ENCODE results near the gene SIGLEC11. TPM values are rescaled to one million over a fixed set of nuclear protein-coding genes. Genes with fewer than 3 reads are reported as not detected.
A peak's percentile ranks its signal among the peaks of the same experiment; 100 is the strongest.
"Not testable (repeated sequence)": the region's sequence is repeated elsewhere in the genome, so short reads cannot be mapped to it uniquely, and the experiment has no call there.

Gene SIGLEC11
- total and polyA plus RNA-seq, 2 experiments from 2014 or later: not detected

DNA sequence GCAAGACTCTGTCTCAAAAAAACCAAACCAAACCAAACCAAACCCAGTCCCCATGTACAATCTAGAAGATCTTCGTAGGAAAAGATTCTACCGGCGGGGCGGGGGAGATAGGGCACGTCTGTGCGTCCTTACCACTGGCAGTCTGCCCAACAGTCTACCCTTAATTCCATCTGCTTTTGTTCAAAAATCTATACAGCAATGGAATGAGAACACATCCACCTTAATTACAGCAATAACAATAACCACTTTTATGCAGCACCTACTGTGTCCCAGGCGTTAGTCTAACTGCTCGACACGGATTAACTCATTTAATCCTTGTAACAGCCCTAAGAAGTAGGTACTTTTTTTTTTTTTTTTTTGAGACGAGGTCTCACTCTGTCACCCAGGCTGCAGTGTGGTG, 34.5 kb downstream of the SIGLEC11 start (continued):
- TF ChIP-seq CTCF (conservative IDR thresholded peaks at IDR 0.05; ENCODE audit: low read depth in 2 of 2) (no peak), NANOG (IDR thresholded peaks at IDR 0.05; ENCODE audit: borderline replicate concordance) (no peak), EZH2phosphoT487 (IDR thresholded peaks at IDR 0.05; ENCODE audit: unreplicated experiment) (no peak), STAT1 (IDR thresholded peaks at IDR 0.05; ENCODE audit: unreplicated experiment) (no peak), CREB1 (CRISPR knock-in tag; IDR thresholded peaks at IDR 0.05; ENCODE audit: low read depth) (no peak)
- TF ChIP-seq, protein P1, sequence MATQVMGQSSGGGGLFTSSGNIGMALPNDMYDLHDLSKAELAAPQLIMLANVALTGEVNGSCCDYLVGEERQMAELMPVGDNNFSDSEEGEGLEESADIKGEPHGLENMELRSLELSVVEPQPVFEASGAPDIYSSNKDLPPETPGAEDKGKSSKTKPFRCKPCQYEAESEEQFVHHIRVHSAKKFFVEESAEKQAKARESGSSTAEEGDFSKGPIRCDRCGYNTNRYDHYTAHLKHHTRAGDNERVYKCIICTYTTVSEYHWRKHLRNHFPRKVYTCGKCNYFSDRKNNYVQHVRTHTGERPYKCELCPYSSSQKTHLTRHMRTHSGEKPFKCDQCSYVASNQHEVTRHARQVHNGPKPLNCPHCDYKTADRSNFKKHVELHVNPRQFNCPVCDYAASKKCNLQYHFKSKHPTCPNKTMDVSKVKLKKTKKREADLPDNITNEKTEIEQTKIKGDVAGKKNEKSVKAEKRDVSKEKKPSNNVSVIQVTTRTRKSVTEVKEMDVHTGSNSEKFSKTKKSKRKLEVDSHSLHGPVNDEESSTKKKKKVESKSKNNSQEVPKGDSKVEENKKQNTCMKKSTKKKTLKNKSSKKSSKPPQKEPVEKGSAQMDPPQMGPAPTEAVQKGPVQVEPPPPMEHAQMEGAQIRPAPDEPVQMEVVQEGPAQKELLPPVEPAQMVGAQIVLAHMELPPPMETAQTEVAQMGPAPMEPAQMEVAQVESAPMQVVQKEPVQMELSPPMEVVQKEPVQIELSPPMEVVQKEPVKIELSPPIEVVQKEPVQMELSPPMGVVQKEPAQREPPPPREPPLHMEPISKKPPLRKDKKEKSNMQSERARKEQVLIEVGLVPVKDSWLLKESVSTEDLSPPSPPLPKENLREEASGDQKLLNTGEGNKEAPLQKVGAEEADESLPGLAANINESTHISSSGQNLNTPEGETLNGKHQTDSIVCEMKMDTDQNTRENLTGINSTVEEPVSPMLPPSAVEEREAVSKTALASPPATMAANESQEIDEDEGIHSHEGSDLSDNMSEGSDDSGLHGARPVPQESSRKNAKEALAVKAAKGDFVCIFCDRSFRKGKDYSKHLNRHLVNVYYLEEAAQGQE (IDR thresholded peaks at IDR 0.05; ENCODE audit: unreplicated experiment): no peak

DNA sequence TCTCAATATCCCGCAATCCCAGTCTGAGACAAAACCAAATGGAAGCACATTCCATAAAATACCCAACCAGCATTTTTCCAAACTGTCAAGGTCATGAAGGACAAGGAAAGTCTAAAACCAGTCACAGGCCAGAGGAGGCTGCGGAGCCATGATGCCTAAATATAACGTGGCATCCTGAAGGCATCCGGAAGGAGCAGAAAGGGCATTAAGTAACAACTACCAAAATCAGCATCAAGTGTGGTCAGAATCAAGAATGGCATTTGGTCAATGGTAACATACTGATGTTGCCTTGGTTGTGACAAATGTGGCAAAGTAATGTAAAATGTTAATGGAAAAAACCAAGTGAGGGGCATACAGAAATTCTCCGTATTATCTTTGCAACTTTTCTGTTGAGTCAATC, 35.5 kb downstream of the SIGLEC11 start:
- no peak for DNase-seq (ENCODE audit: low spot score)
- H3K27me3 Mint-ChIP-seq (ENCODE audit: insufficient read depth, low read depth, poor library complexity): peaks cover 41% of the 10 kb centered on the region
- peaks cover 55% of the 10 kb centered on the region for H3K4me1 Mint-ChIP-seq
- no peak for ATAC-seq
- no peak overlapping the region for H2AFZ ChIP-seq
- peaks cover 15% of the 10 kb centered on the region for H3K4me1 ChIP-seq (ENCODE audit: insufficient read depth)
- H3K79me2 ChIP-seq (replicated peaks; ENCODE audit: insufficient read depth): peaks cover 88% of the 10 kb centered on the region
- H3K9me3 Mint-ChIP-seq: peaks cover 10% of the 10 kb centered on the region
- H4K20me1 ChIP-seq (replicated peaks; ENCODE audit: insufficient read depth): peaks cover 50% of the 10 kb centered on the region
- peaks cover 4% of the 10 kb centered on the region for H3F3A ChIP-seq (replicated peaks; ENCODE audit: low read depth)
- H3K27me3 ChIP-seq (ENCODE audit: insufficient read depth): no peaks in the 10 kb centered on the region
- no peak overlapping the region for H3K4me3 ChIP-seq
- peaks cover 17% of the 10 kb centered on the region for H3K36me3 ChIP-seq (ENCODE audit: insufficient read depth)
- no peaks in the 10 kb centered on the region for H3K9me2 ChIP-seq (ENCODE audit: insufficient read depth)
- no peak for TF ChIP-seq CTCF (conservative IDR thresholded peaks at IDR 0.05; ENCODE audit: low read depth in 2 of 2)
- no peak for TF ChIP-seq ZNF331 (CRISPR knock-in tag; IDR thresholded peaks at IDR 0.05; ENCODE audit: low read depth)
- no peak for TF ChIP-seq ZNF114 (CRISPR knock-in tag; IDR thresholded peaks at IDR 0.05)
- no peak for TF ChIP-seq EZH2 (IDR thresholded peaks at IDR 0.05; ENCODE audit: low read depth, unreplicated experiment)
- peak overlapping the region; percentile 76 for H3K27ac Mint-ChIP-seq
- H3K36me3 Mint-ChIP-seq (ENCODE audit: low read depth): peaks cover 90% of the 10 kb centered on the region
- H3K4me2 ChIP-seq: no peak overlapping the region
- H3K27ac ChIP-seq (ENCODE audit: low read depth): peak overlapping the region; percentile 66; the same call in 1 of the 2 replicates
- H3K4me3 Mint-ChIP-seq: peak overlapping the region; percentile 12; the same call in 1 of the 3 replicates

DNA sequence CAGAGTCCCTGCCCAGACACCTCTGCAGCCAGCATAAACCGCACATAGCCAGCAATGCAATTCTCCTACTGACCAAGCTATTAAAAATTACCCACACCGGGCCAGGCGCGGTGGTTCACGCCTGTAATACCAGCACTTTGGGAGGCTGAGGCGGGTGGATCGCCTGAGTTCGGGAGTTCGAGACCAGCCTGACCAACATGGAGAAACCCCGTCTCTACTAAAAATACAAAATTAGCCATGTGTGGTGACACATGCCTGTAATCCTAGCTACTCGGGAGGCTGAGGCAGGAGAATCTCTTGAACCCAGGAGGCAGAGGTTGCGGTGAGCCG, 36.1 kb downstream of the SIGLEC11 start:
- peaks cover 10% of the 10 kb centered on the region for H3K9me3 Mint-ChIP-seq
- H3K4me1 ChIP-seq (ENCODE audit: insufficient read depth): peaks cover 15% of the 10 kb centered on the region
- H4K20me1 ChIP-seq (replicated peaks; ENCODE audit: insufficient read depth): peaks cover 57% of the 10 kb centered on the region
- H3K27ac ChIP-seq (ENCODE audit: low read depth): peak overlapping the region; percentile 66; the same call in 1 of the 2 replicates
- H3K27ac Mint-ChIP-seq: peak overlapping the region; percentile 95; the same call in 1 of the 2 replicates
- peaks cover 88% of the 10 kb centered on the region for H3K36me3 Mint-ChIP-seq (ENCODE audit: low read depth)
- not testable (repeated sequence) for H3F3A ChIP-seq (replicated peaks; ENCODE audit: low read depth); H3K4me3 ChIP-seq; H3K4me3 Mint-ChIP-seq; H3K9me2 ChIP-seq (ENCODE audit: insufficient read depth); H3K4me2 ChIP-seq; H3K27me3 ChIP-seq (ENCODE audit: insufficient read depth); DNase-seq (ENCODE audit: low spot score); ATAC-seq; H2AFZ ChIP-seq
- peaks cover 94% of the 10 kb centered on the region for H3K79me2 ChIP-seq (replicated peaks; ENCODE audit: insufficient read depth)
- peaks cover 17% of the 10 kb centered on the region for H3K36me3 ChIP-seq (ENCODE audit: insufficient read depth)
- peaks cover 40% of the 10 kb centered on the region for H3K27me3 Mint-ChIP-seq (ENCODE audit: insufficient read depth, low read depth, poor library complexity)
- H3K4me1 Mint-ChIP-seq: peaks cover 53% of the 10 kb centered on the region
